GM18861 (cell line): ENCODE data around the gene IFT27.

Experiments used
- ATAC-seq: cut with Tn5 transposase; IDR thresholded peaks from one replicate; pipeline ENCODE4 v1.9.1; 2021; ENCODE audit not compliant: unreplicated experiment

The IFT27 gene

DNA sequence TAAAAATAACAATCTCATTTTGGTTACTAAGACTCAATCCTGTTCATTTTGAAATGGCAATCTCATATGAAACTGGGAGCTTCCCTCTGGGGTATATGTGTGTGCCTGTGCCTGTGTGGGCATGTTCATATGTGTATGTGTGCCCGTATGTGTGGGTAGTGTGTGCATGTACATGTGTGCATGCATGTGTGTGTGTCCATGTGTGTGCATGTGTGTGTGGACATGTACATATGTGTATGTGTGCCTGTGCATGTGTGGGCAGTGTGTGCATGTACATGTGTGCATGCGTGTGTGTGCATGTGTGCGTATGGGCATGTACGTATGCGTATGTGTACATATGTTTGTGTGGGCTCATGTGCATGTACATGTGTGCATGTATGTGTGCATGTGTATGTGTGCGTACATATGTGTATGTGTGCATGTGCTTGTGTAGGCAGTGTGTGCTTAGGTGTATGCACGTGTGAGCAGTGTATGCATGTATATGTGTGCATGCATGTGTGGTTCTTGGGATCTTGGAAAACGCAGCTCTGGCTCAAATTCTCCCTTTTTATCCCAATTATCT is 47.9 kb downstream of the IFT27 start:
- ATAC-seq = no peak

DNA sequence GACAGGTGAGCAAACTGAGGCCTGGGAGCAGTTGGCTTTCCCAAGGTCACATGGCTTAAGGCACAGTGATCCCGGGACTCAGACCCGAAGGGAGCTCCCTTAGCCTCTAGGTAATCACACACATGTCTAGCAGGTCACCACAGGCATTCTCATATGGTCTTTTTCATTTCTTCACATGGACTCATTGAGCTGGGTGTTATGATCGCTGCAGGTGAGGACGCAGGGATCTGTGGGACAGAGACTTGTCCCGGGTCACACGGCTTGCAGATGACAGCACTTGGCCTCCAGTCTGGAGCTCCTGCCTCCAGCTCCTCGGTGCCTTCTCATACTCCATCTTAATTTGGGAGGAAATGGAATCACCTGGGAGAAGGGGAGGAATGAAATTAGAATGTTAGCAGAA is 48.8 kb downstream of the IFT27 start:
- no peak for ATAC-seq

DNA sequence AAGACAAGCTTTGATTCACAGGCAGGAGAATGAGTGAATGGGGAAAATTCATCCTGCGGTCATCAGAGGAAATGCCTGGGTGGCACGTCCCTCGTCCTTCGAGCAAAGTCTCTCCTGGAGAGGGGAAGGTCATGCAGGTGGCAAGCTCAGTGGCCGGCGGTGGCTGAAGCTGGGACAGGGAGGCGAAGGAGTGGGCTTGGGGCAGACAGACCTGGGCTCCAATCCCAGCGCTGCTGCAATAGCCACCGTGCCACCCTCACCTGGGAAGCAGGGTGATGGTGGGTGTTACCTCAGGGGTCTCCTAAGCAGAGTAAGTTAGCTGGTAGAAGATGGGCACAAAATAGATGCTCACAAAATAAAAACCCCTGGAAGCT is 49.9 kb downstream of the IFT27 start:
- no peak for ATAC-seq

DNA sequence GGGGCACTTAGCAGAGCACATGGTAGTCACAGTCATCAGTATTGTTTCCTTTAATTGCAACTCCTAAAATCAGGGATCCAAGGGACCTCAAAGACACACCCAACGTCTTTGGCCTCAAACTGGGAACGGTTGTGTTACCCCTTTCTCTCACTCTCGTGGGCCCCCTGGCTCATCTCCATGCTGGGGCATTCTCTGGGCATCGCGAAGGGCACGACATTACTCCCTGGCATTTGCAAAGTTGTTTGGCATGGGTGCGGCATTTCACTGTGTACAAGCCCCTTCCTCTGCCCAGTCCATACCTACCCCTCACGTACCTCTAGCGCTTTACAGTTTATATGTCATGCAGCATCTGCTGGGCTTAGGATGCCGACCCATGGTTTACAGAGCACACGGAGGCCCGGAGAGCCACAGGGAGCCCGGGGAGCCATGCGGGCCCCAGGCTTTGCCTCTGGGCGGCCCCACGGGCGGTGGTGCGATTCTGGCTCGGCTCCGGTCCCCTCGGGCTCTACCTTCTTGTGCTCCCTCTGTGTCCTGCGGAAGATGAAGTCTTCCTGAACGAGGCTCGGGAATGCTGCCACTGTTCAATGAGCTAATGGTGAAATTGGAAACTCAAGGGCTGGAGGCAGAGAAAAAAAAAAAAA is 50.4 kb downstream of the IFT27 start:
- no peak for ATAC-seq

DNA sequence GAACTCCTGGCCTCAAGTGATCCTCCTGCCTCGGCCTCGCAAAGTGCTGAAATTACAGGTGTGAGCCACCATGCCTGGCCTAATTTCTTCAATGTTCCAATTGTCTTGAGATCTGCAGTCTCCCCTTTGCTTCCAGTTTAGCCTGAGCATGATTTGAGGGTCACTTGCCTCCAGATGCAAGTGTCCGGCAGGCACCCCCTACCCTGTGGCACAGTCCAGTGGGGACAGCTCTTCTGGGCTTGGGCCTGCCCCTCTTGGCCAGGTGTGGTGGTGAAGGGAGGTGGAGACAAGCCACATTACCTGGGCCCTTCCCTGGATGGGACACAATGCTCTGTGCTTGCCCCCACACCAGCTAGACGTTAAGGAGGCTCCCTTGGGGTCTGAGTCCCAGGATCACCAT is 51.1 kb downstream of the IFT27 start:
- no peak for ATAC-seq

DNA sequence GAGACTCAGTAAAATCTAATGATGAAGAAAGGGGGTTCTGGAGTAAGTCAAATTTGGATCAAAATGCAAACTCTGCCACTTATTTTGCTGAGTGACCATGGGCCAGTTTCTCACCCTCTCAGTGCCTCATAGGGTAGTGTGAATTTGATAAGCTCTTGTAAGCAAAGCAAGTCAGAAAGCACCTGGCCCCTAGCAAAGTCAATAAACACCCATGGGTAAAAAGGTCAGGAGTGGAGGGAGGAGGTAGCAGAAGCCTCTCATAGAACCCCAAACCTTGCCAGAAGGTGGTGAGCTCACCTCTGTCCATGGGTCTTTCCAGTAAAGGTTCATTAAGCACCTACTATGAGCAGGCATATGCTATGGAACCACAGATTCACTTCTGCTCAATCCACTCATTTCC is 53.9 kb downstream of the IFT27 start:
- no peak for ATAC-seq

DNA sequence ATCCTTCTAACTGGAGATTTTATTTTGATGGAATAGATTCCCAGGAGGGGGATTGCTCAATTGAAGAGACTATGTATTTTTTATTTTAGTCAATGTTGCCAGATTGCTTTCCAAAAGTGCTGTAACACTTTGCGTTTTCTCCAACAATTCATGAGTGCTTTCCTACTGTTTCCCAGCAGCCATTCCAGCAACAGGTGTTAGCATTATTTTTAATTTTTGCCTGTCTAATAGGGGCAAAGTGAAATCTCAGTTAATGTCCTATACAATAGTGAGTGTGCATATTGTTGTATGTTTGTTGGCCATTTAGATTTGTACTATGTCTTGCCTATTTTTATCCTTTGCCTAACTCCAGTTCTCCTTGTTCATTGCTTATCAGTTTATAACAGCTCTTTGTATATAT is 60.3 kb downstream of the IFT27 start:
- no peak for ATAC-seq

DNA sequence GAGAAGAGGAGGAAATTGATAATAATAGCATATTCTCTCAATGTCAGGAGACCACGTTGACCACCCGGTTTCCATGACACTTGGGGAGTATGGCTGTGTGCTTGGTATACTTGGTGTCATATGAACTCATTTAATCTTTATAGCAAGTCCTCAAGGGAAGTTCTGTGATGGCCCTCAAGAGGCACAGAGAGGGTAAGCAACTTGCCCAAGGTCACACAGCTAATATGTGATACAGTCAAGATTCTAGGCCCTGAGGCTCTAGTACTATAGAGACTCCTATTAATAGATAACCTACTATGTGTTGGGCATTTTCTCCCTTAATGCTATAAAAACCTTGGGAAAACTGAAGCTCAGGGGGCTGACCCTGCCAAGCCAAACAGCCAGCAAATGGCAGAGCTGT is 61.8 kb downstream of the IFT27 start:
- no peak for ATAC-seq

DNA sequence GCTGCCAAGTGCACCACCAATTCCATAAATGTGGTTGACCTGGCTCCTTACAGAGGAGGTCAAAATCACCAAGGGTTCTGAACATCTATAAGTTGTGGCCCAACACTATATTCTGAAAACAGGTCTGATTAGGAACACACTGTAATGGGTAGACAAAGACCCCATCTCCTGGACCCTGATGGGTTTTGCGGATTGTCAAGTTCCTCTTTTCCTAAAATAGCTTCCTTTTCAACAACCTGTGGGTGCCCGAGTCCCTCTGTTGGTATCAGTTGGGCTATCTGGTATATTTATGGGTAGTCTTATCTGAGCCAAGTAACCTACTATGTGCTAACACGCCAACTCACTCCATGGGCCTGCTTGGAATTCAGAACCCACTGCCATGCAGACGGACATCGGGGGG is 62.5 kb downstream of the IFT27 start:
- ATAC-seq = no peak
